ENCODE measurements around the gene BNIP5.

The BNIP5 gene

GRCh38 chr6:36280983-36281382 is 55.7 kb downstream of the BNIP5 start:
- no peak for ATAC-seq
- TF ChIP-seq ZC3H10 (CRISPR knock-in tag; IDR thresholded peaks at IDR 0.05): no peak
- no peak for TF ChIP-seq BACH2 (CRISPR knock-in tag; IDR thresholded peaks at IDR 0.05; ENCODE audit: borderline replicate concordance)
- TF ChIP-seq POU6F1 (CRISPR knock-in tag; IDR thresholded peaks at IDR 0.05; ENCODE audit: borderline replicate concordance, low read depth): no peak
- no peak for TF ChIP-seq ZFP30 (CRISPR knock-in tag; IDR thresholded peaks at IDR 0.05)
- TF ChIP-seq CSDC2 (CRISPR knock-in tag; IDR thresholded peaks at IDR 0.05): no peak
- no peak for TF ChIP-seq PPARA (CRISPR knock-in tag; IDR thresholded peaks at IDR 0.05; ENCODE audit: borderline replicate concordance)

- TF ChIP-seq CSRNP3 (CRISPR knock-in tag; IDR thresholded peaks at IDR 0.05) (no peak), ZFP30 (CRISPR knock-in tag; IDR thresholded peaks at IDR 0.05) (no peak), PATZ1 (CRISPR knock-in tag; IDR thresholded peaks at IDR 0.05; ENCODE audit: borderline replicate concordance) (no peak), TOX (CRISPR knock-in tag; IDR thresholded peaks at IDR 0.05; ENCODE audit: borderline replicate concordance) (no peak), CREB5 (CRISPR knock-in tag; IDR thresholded peaks at IDR 0.05; ENCODE audit: low read depth) (no peak), ESRRG (CRISPR knock-in tag; IDR thresholded peaks at IDR 0.05) (no peak), CSDC2 (CRISPR knock-in tag; IDR thresholded peaks at IDR 0.05) (no peak)
- ATAC-seq: no peak
Measured at GRCh38 chr6:36280467-36280866, 56.2 kb downstream of the BNIP5 start.

GRCh38 chr6:36277946-36278470 is 58.7 kb downstream of the BNIP5 start:
- no peak for ATAC-seq
- TF ChIP-seq ZNF8 (CRISPR knock-in tag; IDR thresholded peaks at IDR 0.05) (no peak), ZNF70 (CRISPR knock-in tag; IDR thresholded peaks at IDR 0.05) (no peak), TOX (CRISPR knock-in tag; IDR thresholded peaks at IDR 0.05; ENCODE audit: borderline replicate concordance) (no peak), PPARA (CRISPR knock-in tag; IDR thresholded peaks at IDR 0.05; ENCODE audit: borderline replicate concordance) (no peak), PATZ1 (CRISPR knock-in tag; IDR thresholded peaks at IDR 0.05; ENCODE audit: borderline replicate concordance) (no peak), ISL1 (CRISPR knock-in tag; IDR thresholded peaks at IDR 0.05) (no peak), TSHZ2 (CRISPR knock-in tag; IDR thresholded peaks at IDR 0.05) (no peak), TCF4 (CRISPR knock-in tag; IDR thresholded peaks at IDR 0.05; ENCODE audit: borderline replicate concordance) (no peak), BACH2 (CRISPR knock-in tag; IDR thresholded peaks at IDR 0.05; ENCODE audit: borderline replicate concordance) (no peak), SNAI2 (CRISPR knock-in tag; IDR thresholded peaks at IDR 0.05) (no peak)
